HCT116 (cell line): Measurements from ENCODE around the gene SPINK2. TPM values are rescaled to one million over a fixed set of nuclear protein-coding genes. Genes with fewer than 3 reads are reported as not detected.

Source experiments
- ATAC-seq: fragments of 200-7000 bp; cut with Tn5 transposase; 2 replicates; pipeline ENCODE4 v1.9.1; 2020; ENCODE audit warnings: mild to moderate bottlenecking, moderate library complexity
- BruUV-seq: library from RNA; stranded (reverse); fragments of 400-500 nt; replicated peaks from 2 replicates; lab custom pipeline; 2021; lab: Mats Ljungman, UMichigan
- CTCF ChIA-PET: fragments of 300-600 bp; sonication (Branson Sonifier 250); formaldehyde crosslinking; loops from one replicate; lab custom pipeline; 2021; ENCODE audit warnings: antibody characterized with exemption; lab: Charles Lee
- POLR2A ChIA-PET: fragments of 300-600, 350-600 bp; sonication (Branson Sonifier 250); formaldehyde crosslinking; loops from one replicate; lab custom pipeline; 2021; ENCODE audit warnings: antibody characterized with exemption; lab: Charles Lee
- RAD21 ChIA-PET, 2 experiments: fragments of 300-600 bp; sonication (Branson Sonifier 250); formaldehyde crosslinking; loops; one replicate each; lab custom pipeline; 2023; ENCODE audit warnings: low total read pairs in 2 of 2; ENCODE audit not compliant: uncharacterized antibody in 2 of 2, unreplicated experiment in 2 of 2, low non-redundant PET in 1 of 2; lab: Charles Lee
- DNase-seq: peaks from one replicate; pipeline ENCODE4 v3.0.0-alpha.2; 2010; ENCODE audit warnings: low read depth, low spot score
- H2AFZ ChIP-seq: fragments of 200-600 bp; shearing (Covaris generic), sonication (generic); 2 replicates; pipeline ENCODE4 v1.6.1; 2017; ENCODE audit warnings: low read depth, mixed run types, mixed read lengths, antibody characterized with exemption, low read length; ENCODE audit not compliant: poor library complexity, severe bottlenecking
- H3K27ac ChIP-seq: 2 replicates; pipeline ENCODE4 v1.5.1; 2012; ENCODE audit warnings: low read depth, low read length
- H3K27me3 ChIP-seq: fragments of 200-600 bp; sonication (generic); 2 replicates; pipeline ENCODE4 v1.6.1; 2016; ENCODE audit warnings: mixed run types, low read length, mixed read lengths; ENCODE audit not compliant: insufficient read depth
- H3K36me3 ChIP-seq, 2 experiments: fragments of 200-500 bp in 1 of 2; fragments of 200-600 bp in 1 of 2; sonication (Bioruptor generic) in 1 of 2; sonication (generic) in 1 of 2; 2 replicates each; pipeline versions ENCODE4 v1.5.1 to v1.6.1; 2014 to 2016; ENCODE audit warnings: low read length in 2 of 2, inconsistent platforms in 1 of 2, mixed read lengths in 1 of 2, mixed run types in 1 of 2; ENCODE audit not compliant: insufficient read depth in 2 of 2, control insufficient read depth in 1 of 2
- H3K4me1 ChIP-seq, 2 experiments: fragments of 200-600 bp in 1 of 2; sonication (generic) in 1 of 2; 2 replicates each; pipeline versions ENCODE4 v1.5.1 to v1.6.1; 2012 to 2017; ENCODE audit warnings: low read length in 2 of 2, inconsistent platforms in 1 of 2, mild to moderate bottlenecking in 1 of 2, mixed read lengths in 1 of 2, mixed run types in 1 of 2, moderate library complexity in 1 of 2; ENCODE audit not compliant: insufficient read depth in 2 of 2, control insufficient read depth in 1 of 2
- H3K4me2 ChIP-seq: fragments of 200-600 bp; sonication (generic); 2 replicates; pipeline ENCODE4 v1.6.1; 2017; ENCODE audit warnings: mixed run types, low read length, mixed read lengths
- H3K4me3 ChIP-seq, 2 experiments: fragments of 200-600 bp in 1 of 2; sonication (generic) in 1 of 2; replicated peaks in 1 of 2; 2 replicates each; pipeline ENCODE4 v1.5.1; 2011 to 2016; ENCODE audit warnings: low read length in 2 of 2, control low read depth in 1 of 2, low read depth in 1 of 2, mild to moderate bottlenecking in 1 of 2, mixed read lengths in 1 of 2, mixed run types in 1 of 2
- H3K79me2 ChIP-seq: fragments of 200-600 bp; sonication (generic); 2 replicates; pipeline ENCODE4 v1.6.1; 2017; ENCODE audit warnings: mild to moderate bottlenecking, mixed run types, low read length, moderate library complexity, mixed read lengths; ENCODE audit not compliant: insufficient read depth
- H3K9ac ChIP-seq: fragments of 200-600 bp; sonication (generic); 2 replicates; pipeline ENCODE4 v1.6.1; 2016; ENCODE audit warnings: low read length, mixed read lengths
- H3K9me2 ChIP-seq: fragments of 200-600 bp; sonication (generic), shearing (Covaris generic); 2 replicates; pipeline ENCODE4 v1.6.1; 2017; ENCODE audit warnings: mixed run types, mild to moderate bottlenecking, moderate library complexity; ENCODE audit not compliant: insufficient read depth
- H3K9me3 ChIP-seq, 2 experiments: fragments of 200-500 bp in 1 of 2; fragments of 200-600 bp in 1 of 2; sonication (Bioruptor generic) in 1 of 2; sonication (generic) in 1 of 2; 2 replicates each; pipeline ENCODE4 v1.6.1; 2014 to 2017; ENCODE audit warnings: low read length in 2 of 2, mixed read lengths in 2 of 2, inconsistent platforms in 1 of 2, low read depth in 1 of 2, mild to moderate bottlenecking in 1 of 2, mixed run types in 1 of 2, moderate library complexity in 1 of 2; ENCODE audit not compliant: control insufficient read depth in 1 of 2, insufficient read depth in 1 of 2
- H4K20me1 ChIP-seq: fragments of 200-600 bp; sonication (generic), shearing (Covaris generic); 2 replicates; pipeline ENCODE4 v1.6.1; 2017; ENCODE audit warnings: mixed run types, mild to moderate bottlenecking, moderate library complexity; ENCODE audit not compliant: insufficient read depth
- ATF3 ChIP-seq: IDR thresholded peaks from 2 replicates; pipeline ENCODE4 v1.6.1; 2012
- CBX3 ChIP-seq: IDR thresholded peaks from 2 replicates; pipeline ENCODE4 v1.6.1; 2012; ENCODE audit warnings: low read depth
- CEBPB ChIP-seq: IDR thresholded peaks from 2 replicates; pipeline ENCODE4 v1.6.1; 2012; ENCODE audit warnings: low read depth
- CTCF ChIP-seq, 3 experiments: fragments of 200-600 bp in 1 of 3; sonication (generic) in 1 of 3; IDR thresholded peaks in 2 of 3; conservative IDR thresholded peaks in 1 of 3; 2 replicates each; pipeline ENCODE4 v1.5.1; 2012 to 2017; ENCODE audit warnings: low read depth in 2 of 3, low read length in 2 of 3, antibody characterized with exemption in 1 of 3, borderline replicate concordance in 1 of 3, control low read depth in 1 of 3, mild to moderate bottlenecking in 1 of 3, mixed read lengths in 1 of 3, mixed run types in 1 of 3, moderate library complexity in 1 of 3; ENCODE audit not compliant: insufficient read depth in 1 of 3
- ELF1 ChIP-seq: IDR thresholded peaks from 2 replicates; pipeline ENCODE4 v1.6.1; 2012; ENCODE audit warnings: low read depth, borderline replicate concordance
- EZH2 ChIP-seq: fragments of 200-600 bp; sonication (generic); IDR thresholded peaks from 2 replicates; pipeline ENCODE4 v1.6.1; 2017; ENCODE audit warnings: antibody characterized with exemption, mixed run types
- EZH2phosphoT487 ChIP-seq: fragments of 200-600 bp; IDR thresholded peaks from 2 replicates; pipeline ENCODE4 v1.6.1; 2018; ENCODE audit warnings: antibody characterized with exemption, borderline replicate concordance
- MAX ChIP-seq: IDR thresholded peaks from 2 replicates; pipeline ENCODE4 v1.6.1; 2012
- POLR2A ChIP-seq: IDR thresholded peaks from 2 replicates; pipeline ENCODE4 v1.7.0; 2011; ENCODE audit warnings: borderline replicate concordance; ENCODE audit not compliant: insufficient read depth, insufficient read length; ENCODE audit errors: extremely low read depth
- POLR2AphosphoS5 ChIP-seq: IDR thresholded peaks from 2 replicates; pipeline ENCODE4 v1.6.1; 2011; ENCODE audit warnings: mild to moderate bottlenecking, low read depth, low read length, moderate library complexity
- REST ChIP-seq: IDR thresholded peaks from 2 replicates; pipeline ENCODE4 v1.6.1; 2012; ENCODE audit warnings: low read depth
- SIN3A ChIP-seq: IDR thresholded peaks from 2 replicates; pipeline ENCODE4 v1.6.1; 2012; ENCODE audit warnings: low read depth
- SRF ChIP-seq: IDR thresholded peaks from 2 replicates; pipeline ENCODE4 v1.6.1; 2012; ENCODE audit warnings: low read depth
- TCF7L2 ChIP-seq: IDR thresholded peaks from 2 replicates; pipeline ENCODE4 v1.7.0; 2011; ENCODE audit warnings: borderline replicate concordance, inconsistent platforms; ENCODE audit not compliant: insufficient read depth, insufficient read length; ENCODE audit errors: extremely low read depth
- ZBTB33 ChIP-seq: IDR thresholded peaks from 2 replicates; pipeline ENCODE4 v1.6.1; 2011; ENCODE audit warnings: mild to moderate bottlenecking, low read length, moderate library complexity; ENCODE audit not compliant: insufficient replicate concordance; ENCODE audit errors: extremely low read depth
- ZFX ChIP-seq: fragments of 450-650 bp; IDR thresholded peaks from 2 replicates; pipeline ENCODE4 v1.6.1; 2017
- ZNF274 ChIP-seq: fragments of 200-500 bp; sonication (Bioruptor generic); IDR thresholded peaks from 2 replicates; pipeline ENCODE4 v1.6.1; 2014; ENCODE audit warnings: mild to moderate bottlenecking, low read depth, low read length, inconsistent platforms
- intact Hi-C: fragments of 100-400 bp; cut with micrococcal nuclease; formaldehyde crosslinking; loops from 2 replicates; pipeline ENCODE4 v1.10.0; 2022
- total RNA-seq: library from RNA; stranded (reverse); gene quantifications from one replicate; pipeline ENCODE4 v1.2.1, GENCODE V29; 2021; ENCODE audit not compliant: unreplicated experiment

SPINK2 gene
- total RNA-seq, 1 experiment from 2014 or later = 2.4 TPM

GRCh38 chr4:56850910-56851309 lies 29.4 kb upstream of the SPINK2 start:
- CTCF ChIA-PET = no interaction called here
- TF ChIP-seq POLR2AphosphoS5 (no peak), SRF (no peak), EZH2phosphoT487 (no peak), EZH2 (no peak), TCF7L2 (no peak), ATF3 (no peak), REST (no peak), ZFX (no peak), CBX3 (no peak), CEBPB (no peak), ELF1 (no peak), ZBTB33 (no peak), CTCF (IDR thresholded peaks at IDR 0.05 in 2 of 3, conservative IDR thresholded peaks at IDR 0.05 in 1 of 3; ENCODE audit: borderline replicate concordance in 1 of 3, insufficient read depth in 1 of 3, low read depth in 2 of 3, low read length in 2 of 3) (no peak), ZNF274 (no peak), MAX (no peak), POLR2A (no peak), SIN3A (no peak)
- TF ChIP-seq, all 23 proteins: peak for 0
- ChIA-PET RAD21 (no interaction called here), POLR2A (no interaction called here)
- ATAC-seq (no peak), DNase-seq (no peak)
- H3K9me3 ChIP-seq = no peaks in the 10 kb centered on the region
- intact Hi-C loops = no loop called here
- H3K36me3 ChIP-seq = no peaks in the 10 kb centered on the region
- H3K4me2 ChIP-seq = no peak overlapping the region
- no peak overlapping the region for H3K27ac ChIP-seq
- H3K79me2 ChIP-seq = no peaks in the 10 kb centered on the region
- H3K27me3 ChIP-seq = no peaks in the 10 kb centered on the region
- no peaks in the 10 kb centered on the region for H4K20me1 ChIP-seq
- no peak overlapping the region for H3K4me3 ChIP-seq
- H3K4me1 ChIP-seq = no peaks in the 10 kb centered on the region
- H3K9me2 ChIP-seq = no peaks in the 10 kb centered on the region
- H2AFZ ChIP-seq = no peak overlapping the region
- H3K9ac ChIP-seq = no peak overlapping the region
- BruUV-seq = no TSS peak
